ENCODE results near the gene MAP1LC3A. TPM values are rescaled to one million over a fixed set of nuclear protein-coding genes. Genes with fewer than 3 reads are reported as not detected.

MAP1LC3A gene
- total RNA-seq, 3 donors from 2014 or later = 39.2 to 58.2 (median 51.5) TPM

DNA sequence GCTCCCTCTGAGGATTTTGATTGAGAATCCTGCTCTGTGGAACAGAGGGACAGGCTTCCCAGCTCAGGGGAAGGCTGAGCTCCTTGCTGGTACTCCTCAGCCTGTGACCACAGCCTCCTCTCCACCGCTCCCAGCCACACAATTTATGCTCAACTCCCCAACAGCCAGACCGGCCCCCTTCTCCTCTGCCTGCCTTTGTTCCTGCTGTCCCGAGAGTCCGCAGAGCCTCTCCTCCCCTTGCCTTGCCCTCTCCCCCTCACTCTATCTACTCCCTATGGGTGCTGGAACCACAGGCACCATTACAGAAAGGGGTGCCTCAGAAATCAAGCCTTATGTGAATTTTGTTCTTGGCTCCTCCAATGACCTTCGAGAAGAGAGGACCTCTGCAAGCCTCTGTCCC, 15.9 kb downstream of the MAP1LC3A start:
- Histone ChIP-seq H3K4me1 (no peaks in the 10 kb centered on the region), H3K36me3 (no peaks in the 10 kb centered on the region)
- TF ChIP-seq, protein P1, sequence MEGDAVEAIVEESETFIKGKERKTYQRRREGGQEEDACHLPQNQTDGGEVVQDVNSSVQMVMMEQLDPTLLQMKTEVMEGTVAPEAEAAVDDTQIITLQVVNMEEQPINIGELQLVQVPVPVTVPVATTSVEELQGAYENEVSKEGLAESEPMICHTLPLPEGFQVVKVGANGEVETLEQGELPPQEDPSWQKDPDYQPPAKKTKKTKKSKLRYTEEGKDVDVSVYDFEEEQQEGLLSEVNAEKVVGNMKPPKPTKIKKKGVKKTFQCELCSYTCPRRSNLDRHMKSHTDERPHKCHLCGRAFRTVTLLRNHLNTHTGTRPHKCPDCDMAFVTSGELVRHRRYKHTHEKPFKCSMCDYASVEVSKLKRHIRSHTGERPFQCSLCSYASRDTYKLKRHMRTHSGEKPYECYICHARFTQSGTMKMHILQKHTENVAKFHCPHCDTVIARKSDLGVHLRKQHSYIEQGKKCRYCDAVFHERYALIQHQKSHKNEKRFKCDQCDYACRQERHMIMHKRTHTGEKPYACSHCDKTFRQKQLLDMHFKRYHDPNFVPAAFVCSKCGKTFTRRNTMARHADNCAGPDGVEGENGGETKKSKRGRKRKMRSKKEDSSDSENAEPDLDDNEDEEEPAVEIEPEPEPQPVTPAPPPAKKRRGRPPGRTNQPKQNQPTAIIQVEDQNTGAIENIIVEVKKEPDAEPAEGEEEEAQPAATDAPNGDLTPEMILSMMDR (IDR thresholded peaks at IDR 0.05) = no peak
- no peak for TF ChIP-seq POLR2AphosphoS5 (IDR thresholded peaks at IDR 0.05)
- TF ChIP-seq POLR2A (IDR thresholded peaks at IDR 0.05) = no peak

GRCh38 chr20:34574861-34575260, 16.3 kb downstream of the MAP1LC3A start:
- Histone ChIP-seq H3K4me1 (no peaks in the 10 kb centered on the region), H3K36me3 (no peaks in the 10 kb centered on the region), H3K9me3 (no peaks in the 10 kb centered on the region), H3K4me3 (no peak overlapping the region), H3K27me3 (no peaks in the 10 kb centered on the region), H3K27ac (no peak overlapping the region)
- TF ChIP-seq POLR2A (IDR thresholded peaks at IDR 0.05) (no peak), POLR2AphosphoS5 (IDR thresholded peaks at IDR 0.05) (no peak)
- TF ChIP-seq, protein P1 (IDR thresholded peaks at IDR 0.05) = no peak
- DNase-seq (ENCODE audit: low spot score in 2 of 2) = no peak
- intact Hi-C loops (cut with DNase I; ENCODE audit: low total_unique reads) = no loop called here

More for the DNA sequence above, 15.9 kb downstream of the MAP1LC3A start:
- no peak for DNase-seq (ENCODE audit: low spot score in 2 of 2)
- Histone ChIP-seq H3K27ac (no peak overlapping the region), H3K9me3 (no peaks in the 10 kb centered on the region), H3K4me3 (no peak overlapping the region), H3K27me3 (no peaks in the 10 kb centered on the region)
- intact Hi-C loops (cut with DNase I; ENCODE audit: low total_unique reads) = no loop called here

GRCh38 chr20:34575271-34575670, 16.8 kb downstream of the MAP1LC3A start:
- Histone ChIP-seq H3K27ac (no peak overlapping the region), H3K9me3 (no peaks in the 10 kb centered on the region), H3K4me3 (no peak overlapping the region), H3K4me1 (no peaks in the 10 kb centered on the region), H3K27me3 (no peaks in the 10 kb centered on the region), H3K36me3 (no peaks in the 10 kb centered on the region)
- TF ChIP-seq, protein P1 (IDR thresholded peaks at IDR 0.05) = no peak
- TF ChIP-seq POLR2A (IDR thresholded peaks at IDR 0.05) (no peak), POLR2AphosphoS5 (IDR thresholded peaks at IDR 0.05) (no peak)
- DNase-seq (ENCODE audit: low spot score in 2 of 2) = no peak
- intact Hi-C loops (cut with DNase I; ENCODE audit: low total_unique reads) = no loop called here

DNA sequence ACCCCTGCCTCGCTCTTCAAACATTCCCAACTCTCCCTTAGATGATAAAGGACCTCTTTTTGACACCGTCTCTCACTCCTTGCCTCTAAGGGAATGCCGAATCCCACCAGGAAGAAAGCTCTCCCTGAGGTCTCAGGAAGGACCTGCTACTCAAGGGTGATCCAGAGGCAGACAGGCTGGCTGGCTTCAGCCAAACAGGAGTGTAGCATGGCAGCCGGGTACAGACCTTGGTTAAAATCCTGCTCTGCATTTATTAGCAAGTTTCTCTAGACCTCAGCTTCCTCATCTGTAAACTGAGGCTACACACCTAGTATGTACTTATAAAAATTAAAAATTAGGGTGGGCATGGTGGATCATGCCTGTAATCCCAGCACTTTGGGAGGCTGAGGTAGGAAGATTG, 17.2 kb downstream of the MAP1LC3A start:
- no peaks in the 10 kb centered on the region for H3K9me3 ChIP-seq
- H3K4me1 ChIP-seq = no peaks in the 10 kb centered on the region
- no peak overlapping the region for H3K27ac ChIP-seq
- no peaks in the 10 kb centered on the region for H3K27me3 ChIP-seq
- no peaks in the 10 kb centered on the region for H3K36me3 ChIP-seq
- no peak overlapping the region for H3K4me3 ChIP-seq
- no peak for DNase-seq (ENCODE audit: low spot score in 2 of 2)
- no peak for TF ChIP-seq POLR2A (IDR thresholded peaks at IDR 0.05)
- TF ChIP-seq, protein P1 (IDR thresholded peaks at IDR 0.05) = no peak
- no peak for TF ChIP-seq POLR2AphosphoS5 (IDR thresholded peaks at IDR 0.05)
- intact Hi-C loops (cut with DNase I; ENCODE audit: low total_unique reads) = no loop called here

DNA sequence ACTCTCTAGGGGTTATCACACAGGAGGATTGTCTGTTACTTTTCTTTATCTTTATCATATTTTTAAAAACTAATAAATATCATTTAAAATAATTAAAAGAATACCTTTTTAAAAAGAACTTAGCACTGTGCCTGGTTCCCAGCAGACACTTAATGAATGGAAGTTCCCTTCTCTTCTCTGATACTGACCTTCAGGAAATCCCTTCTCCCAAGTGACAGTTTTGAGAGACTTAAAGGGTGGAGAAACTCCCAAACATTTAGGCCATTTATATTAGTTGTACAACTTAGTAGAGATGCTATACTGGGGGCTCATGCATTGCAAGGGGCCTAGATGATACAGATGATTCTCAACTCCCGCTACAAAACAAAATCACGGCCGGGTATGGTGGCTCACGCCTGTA, 18.5 kb downstream of the MAP1LC3A start:
- no peak for DNase-seq (ENCODE audit: low spot score in 2 of 2)
- H3K27me3 ChIP-seq = no peaks in the 10 kb centered on the region
- H3K4me1 ChIP-seq = no peaks in the 10 kb centered on the region
- H3K27ac ChIP-seq = no peak overlapping the region
- no peak for TF ChIP-seq POLR2A (IDR thresholded peaks at IDR 0.05)
- TF ChIP-seq, protein P1 (IDR thresholded peaks at IDR 0.05) = no peak
- TF ChIP-seq POLR2AphosphoS5 (IDR thresholded peaks at IDR 0.05) = no peak
- intact Hi-C loops (cut with DNase I; ENCODE audit: low total_unique reads) = no loop called here
- no peaks in the 10 kb centered on the region for H3K36me3 ChIP-seq
- no peaks in the 10 kb centered on the region for H3K9me3 ChIP-seq
- no peak overlapping the region for H3K4me3 ChIP-seq
